Activated naive CD8-positive, alpha-beta T cell (primary cell): ENCODE data around the gene CELF2.

Experiments used
- H3K27ac Mint-ChIP-seq: one replicate; pipeline ENCODE4 v1.8.0; 2021; ENCODE audit warnings: mixed read lengths
- H3K27me3 Mint-ChIP-seq: one replicate; pipeline ENCODE4 v1.8.0; 2021; ENCODE audit warnings: mixed read lengths
- H3K36me3 Mint-ChIP-seq: one replicate; pipeline ENCODE4 v1.8.0; 2021; ENCODE audit warnings: mixed read lengths
- H3K4me1 Mint-ChIP-seq: one replicate; pipeline ENCODE4 v1.8.0; 2021; ENCODE audit warnings: low read depth, mixed read lengths
- H3K4me3 Mint-ChIP-seq: one replicate; pipeline ENCODE4 v1.8.0; 2021; ENCODE audit warnings: mild to moderate bottlenecking, mixed read lengths
- H3K9me3 Mint-ChIP-seq: one replicate; pipeline ENCODE4 v1.8.0; 2021; ENCODE audit warnings: low read depth, mixed read lengths

Gene CELF2

DNA sequence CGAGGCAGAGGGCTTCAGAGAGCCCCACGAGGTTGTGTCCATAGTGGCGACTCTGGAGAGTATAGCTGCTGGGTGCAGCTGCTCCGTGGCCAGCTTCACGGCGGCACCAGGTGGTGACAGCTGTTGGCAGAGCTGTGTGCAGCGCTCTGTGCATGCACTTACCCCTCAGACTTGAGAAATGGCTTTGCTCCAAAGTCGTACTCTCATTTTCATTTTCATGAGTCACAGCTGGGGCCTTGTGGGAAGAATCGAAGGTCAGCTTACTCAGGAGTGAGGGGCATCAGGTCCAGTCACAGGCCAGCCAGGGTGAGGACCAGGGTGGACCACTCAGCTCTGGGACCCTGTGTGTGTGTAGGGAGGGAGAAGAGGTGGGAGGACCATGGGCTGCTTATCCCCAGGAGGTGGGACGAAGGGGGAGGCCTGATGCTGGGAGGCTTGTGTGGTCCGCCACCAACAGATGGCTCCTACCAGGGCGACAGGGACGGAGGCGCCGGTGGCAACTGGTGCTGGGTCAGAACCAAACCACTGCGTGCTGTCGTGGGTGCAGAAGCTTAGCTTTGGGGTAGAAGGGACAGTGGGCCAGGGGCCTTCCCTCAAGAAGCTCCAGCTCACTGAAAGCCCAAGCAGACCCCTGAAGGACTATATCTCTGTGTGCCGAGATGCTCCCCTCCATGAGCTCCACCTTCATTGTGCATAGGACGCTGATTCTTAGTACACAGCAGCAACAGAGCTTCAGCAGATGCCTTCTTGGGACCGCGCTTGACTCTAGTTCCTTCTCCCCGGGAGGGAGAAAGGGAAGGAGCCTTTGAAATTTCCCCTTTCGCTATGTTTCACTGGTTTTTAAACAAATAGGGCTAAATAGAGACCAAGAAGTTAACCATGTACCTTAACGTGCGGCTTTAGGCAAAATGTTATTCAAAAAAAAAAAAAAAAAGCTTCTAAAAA, 225.0 kb downstream of the CELF2 start:
- H3K27ac Mint-ChIP-seq, result no peak overlapping the region
- H3K4me1 Mint-ChIP-seq, result peaks cover 59% of the 10 kb centered on the region
- peaks cover 10% of the 10 kb centered on the region for H3K36me3 Mint-ChIP-seq
- H3K27me3 Mint-ChIP-seq, result no peaks in the 10 kb centered on the region
- H3K9me3 Mint-ChIP-seq, result no peaks in the 10 kb centered on the region
- H3K4me3 Mint-ChIP-seq, result peak overlapping the region; percentile 38

DNA sequence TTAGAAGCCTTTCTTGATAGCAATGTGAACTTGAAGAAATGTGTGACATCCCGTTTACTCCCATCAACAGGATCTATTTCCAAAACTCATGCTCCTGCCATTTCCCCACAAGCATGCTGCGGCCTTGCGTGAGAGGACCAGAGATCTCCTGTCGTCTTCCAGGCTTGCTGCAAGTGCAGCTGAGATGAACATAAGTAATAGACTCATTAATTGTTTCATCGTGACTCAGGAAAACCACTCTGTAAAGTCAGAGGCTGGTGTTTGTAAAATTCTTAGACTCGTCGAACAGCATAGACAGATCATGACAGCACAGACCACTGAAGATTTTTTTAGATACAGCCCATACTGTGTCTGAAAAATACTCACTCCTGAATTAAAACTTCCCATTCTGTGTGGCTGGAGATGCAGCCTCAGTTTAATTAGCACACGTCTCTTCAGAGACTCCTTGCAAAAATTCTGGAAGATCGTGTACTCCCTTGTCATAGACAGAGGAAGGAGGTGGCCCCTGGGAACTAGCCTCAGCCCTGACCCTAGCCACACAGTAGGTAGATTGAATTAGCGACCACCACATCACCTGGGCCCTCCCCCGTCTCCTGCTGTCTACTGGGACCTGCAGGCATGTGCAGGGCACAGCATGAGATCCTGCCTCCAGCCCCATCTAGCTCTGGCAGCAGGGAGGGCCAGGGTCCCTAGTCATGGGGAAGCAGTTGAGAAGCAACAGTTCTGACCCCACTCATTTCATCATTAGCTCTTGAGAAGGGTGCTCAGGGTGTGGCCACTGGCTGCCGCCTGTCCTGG, 226.0 kb downstream of the CELF2 start:
- Mint-ChIP-seq H3K27me3 (no peaks in the 10 kb centered on the region), H3K9me3 (no peaks in the 10 kb centered on the region), H3K4me1 (peaks cover 58% of the 10 kb centered on the region), H3K4me3 (peak overlapping the region; percentile 44), H3K27ac (no peak overlapping the region), H3K36me3 (peaks cover 8% of the 10 kb centered on the region)

DNA sequence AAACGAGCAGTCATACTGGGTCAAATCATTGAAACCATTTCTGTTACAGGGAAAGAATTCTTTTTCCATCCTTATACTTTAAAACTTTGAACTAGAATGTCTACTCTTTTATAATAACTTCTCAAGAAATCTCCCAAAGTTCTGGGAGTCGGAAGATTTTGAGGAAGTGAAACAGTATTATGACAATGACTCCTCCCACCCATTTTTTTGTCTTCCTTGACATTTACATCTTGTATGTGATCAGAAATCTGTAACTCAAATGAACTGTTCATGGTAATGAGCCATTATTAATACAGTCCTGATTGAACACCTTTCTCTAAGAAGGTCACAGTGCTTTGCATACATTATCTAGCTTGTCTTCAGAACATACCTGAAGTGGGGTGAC, 227.4 kb downstream of the CELF2 start:
- H3K27me3 Mint-ChIP-seq, result no peaks in the 10 kb centered on the region
- H3K36me3 Mint-ChIP-seq, result peaks cover 8% of the 10 kb centered on the region
- H3K4me1 Mint-ChIP-seq, result peaks cover 55% of the 10 kb centered on the region
- no peak overlapping the region for H3K4me3 Mint-ChIP-seq
- no peak overlapping the region for H3K27ac Mint-ChIP-seq
- no peaks in the 10 kb centered on the region for H3K9me3 Mint-ChIP-seq

DNA sequence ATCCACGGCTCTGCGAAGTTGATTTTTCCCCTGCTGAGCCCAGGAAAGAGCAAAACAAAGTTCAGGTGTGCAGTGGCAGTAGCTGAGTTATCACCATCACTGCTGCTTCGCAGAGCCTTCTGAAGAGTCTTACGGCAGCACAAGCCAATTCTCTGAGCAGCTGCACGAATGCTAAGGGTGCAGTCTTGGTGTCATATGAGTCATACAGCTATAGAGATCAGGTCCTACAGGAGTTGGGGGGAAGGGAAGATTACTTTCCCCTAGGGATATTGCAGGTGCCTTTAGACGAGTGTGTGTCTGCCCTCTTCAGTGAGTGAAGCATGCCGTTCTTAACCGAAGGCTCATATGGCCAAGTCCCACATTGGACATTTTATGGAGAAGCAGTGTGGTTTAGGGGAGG, 227.8 kb downstream of the CELF2 start:
- Mint-ChIP-seq H3K27ac (no peak overlapping the region), H3K9me3 (no peaks in the 10 kb centered on the region), H3K36me3 (peaks cover 8% of the 10 kb centered on the region), H3K4me3 (no peak overlapping the region), H3K4me1 (peaks cover 53% of the 10 kb centered on the region), H3K27me3 (no peaks in the 10 kb centered on the region)

DNA sequence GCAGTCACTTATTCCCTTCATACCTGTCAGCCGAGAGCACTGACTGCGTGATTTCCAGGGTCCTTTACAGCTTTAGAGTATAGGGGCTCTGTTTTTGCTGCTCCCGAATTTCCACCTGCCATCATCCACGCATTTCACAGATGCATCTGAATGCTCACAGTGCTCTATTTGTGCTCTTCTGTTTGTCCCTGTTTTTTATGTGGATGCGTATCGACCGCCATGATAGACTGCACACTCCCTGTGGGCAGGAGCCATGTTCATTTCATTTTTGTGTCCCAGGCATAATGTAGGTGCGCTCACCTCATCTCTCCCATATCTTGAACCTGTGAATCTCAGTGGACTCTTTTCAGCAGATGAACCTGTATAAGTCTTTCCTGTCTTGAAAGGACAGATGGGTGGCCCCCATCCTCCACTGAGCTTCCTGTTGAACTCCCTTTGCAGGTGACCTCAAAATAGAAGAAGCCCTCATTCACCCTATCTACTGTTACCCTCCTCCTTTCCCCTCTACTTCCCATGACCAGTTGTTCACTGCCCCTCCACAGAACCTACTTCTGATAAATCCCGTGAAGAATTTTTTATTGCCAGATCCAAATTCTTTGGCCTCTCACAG, 228.4 kb downstream of the CELF2 start:
- no peak overlapping the region for H3K4me3 Mint-ChIP-seq
- no peaks in the 10 kb centered on the region for H3K27me3 Mint-ChIP-seq
- H3K27ac Mint-ChIP-seq, result no peak overlapping the region
- H3K4me1 Mint-ChIP-seq, result peaks cover 53% of the 10 kb centered on the region
- H3K9me3 Mint-ChIP-seq, result no peaks in the 10 kb centered on the region
- peaks cover 5% of the 10 kb centered on the region for H3K36me3 Mint-ChIP-seq

DNA sequence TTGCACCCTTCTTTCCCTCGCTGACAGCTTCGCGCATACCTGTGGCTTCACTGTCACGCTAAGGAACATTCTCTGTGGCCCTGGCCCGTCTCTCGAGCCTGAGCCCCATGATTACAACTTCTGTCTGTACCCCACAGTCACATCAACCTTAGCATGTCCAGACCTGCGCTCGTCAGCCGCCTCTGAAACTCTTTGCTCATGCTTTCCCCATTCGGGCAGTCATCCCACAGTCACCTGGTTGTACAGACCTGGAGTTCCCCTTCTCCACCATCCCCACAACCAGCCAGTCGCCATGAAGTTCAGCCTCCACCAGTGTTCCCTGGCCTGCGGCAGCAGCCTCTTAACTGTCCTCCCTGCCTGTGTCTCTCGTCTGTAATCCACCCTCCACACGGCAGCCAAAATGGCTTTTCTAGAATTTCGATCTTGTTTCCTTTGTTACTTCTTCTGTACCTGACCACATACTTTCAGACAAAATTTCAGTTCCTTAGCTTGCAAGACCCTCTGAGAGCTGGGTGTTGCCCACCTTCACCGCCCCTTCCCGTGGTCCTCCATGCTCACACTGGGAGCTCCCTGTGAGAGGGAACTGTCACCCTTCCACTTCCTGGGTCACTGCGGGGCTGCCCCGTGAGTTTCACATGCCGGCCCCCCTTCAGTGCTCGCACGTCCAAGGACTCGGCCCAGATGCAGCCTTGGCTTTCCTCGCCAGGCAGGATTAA, 229.2 kb downstream of the CELF2 start:
- Mint-ChIP-seq H3K27me3 (no peaks in the 10 kb centered on the region), H3K36me3 (peaks cover 5% of the 10 kb centered on the region), H3K9me3 (no peaks in the 10 kb centered on the region), H3K4me1 (peaks cover 50% of the 10 kb centered on the region), H3K4me3 (no peak overlapping the region), H3K27ac (no peak overlapping the region)

DNA sequence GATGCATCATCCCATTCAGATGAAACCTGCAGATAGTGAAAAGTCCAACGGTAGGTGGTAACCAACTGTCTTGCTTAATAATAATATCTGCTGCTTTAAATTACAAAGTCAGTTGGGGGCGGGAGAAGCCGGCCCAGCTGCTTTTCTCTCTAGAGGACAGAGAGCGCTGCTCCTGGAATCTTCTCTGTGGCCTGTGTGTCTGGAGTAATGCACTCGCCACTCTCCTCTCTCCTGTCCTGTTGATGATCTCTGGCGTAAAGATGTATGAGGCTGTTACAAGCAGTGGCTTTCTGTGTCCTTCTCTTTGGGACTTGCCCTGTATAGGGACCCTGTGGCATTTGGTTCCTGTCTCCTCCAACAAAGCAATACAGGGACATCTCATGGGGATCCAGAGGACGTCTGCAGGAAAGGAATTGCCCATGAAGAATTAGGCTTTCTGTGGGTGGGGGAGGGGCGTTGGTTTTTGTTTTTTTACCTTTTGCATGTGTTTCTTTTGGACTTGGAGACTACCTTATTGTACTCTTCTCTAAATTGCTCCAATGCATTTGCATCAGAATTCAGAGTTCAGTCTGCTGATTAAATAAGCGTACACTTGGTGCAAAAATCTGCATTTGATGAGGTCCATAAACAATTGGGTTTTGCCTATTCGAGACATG, 231.6 kb downstream of the CELF2 start:
- Mint-ChIP-seq H3K9me3 (no peaks in the 10 kb centered on the region), H3K4me1 (peaks cover 33% of the 10 kb centered on the region), H3K36me3 (peaks cover 3% of the 10 kb centered on the region), H3K27ac (peak overlapping the region; percentile 51), H3K4me3 (no peak overlapping the region), H3K27me3 (no peaks in the 10 kb centered on the region)

DNA sequence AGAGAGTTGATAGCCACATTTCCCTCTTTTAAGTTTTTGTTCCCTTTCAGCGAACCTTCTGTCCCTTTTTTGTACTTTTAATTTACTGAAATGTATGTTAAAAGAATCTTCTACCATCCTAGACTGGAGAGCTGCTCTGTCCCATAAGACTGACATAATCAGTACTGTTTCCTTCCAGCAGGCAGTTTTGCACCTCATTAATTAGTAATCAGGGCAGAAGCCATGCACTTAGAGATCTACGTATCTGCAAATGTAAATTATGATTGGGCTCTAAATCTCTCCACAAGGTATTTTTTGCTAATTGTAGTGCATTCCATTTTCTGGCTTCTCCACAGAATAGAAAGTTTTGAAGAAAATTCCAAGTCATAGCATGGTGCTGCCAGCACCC, 232.1 kb downstream of the CELF2 start:
- peaks cover 3% of the 10 kb centered on the region for H3K36me3 Mint-ChIP-seq
- peaks cover 34% of the 10 kb centered on the region for H3K4me1 Mint-ChIP-seq
- H3K9me3 Mint-ChIP-seq, result no peaks in the 10 kb centered on the region
- no peaks in the 10 kb centered on the region for H3K27me3 Mint-ChIP-seq
- peak overlapping the region; percentile 51 for H3K27ac Mint-ChIP-seq
- no peak overlapping the region for H3K4me3 Mint-ChIP-seq

DNA sequence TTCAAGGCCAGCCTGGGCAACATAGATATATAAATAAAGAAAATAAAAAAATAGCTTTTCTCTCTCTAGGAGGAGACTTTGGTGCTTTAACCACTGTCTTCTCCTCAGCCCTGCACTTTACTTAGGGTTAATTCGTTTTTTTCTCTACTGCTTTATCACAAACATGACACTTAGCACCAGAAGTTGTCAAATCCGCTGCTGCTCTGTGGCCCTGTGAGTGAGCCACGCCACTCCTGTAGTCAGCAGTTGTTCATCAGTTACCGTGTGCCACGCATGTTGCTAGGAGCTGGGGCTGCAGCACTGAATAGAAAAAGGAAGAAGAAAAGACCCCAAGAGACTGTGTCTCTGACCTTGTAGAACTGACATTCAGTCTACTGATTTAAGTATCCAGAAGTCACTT, 232.6 kb downstream of the CELF2 start:
- no peaks in the 10 kb centered on the region for H3K27me3 Mint-ChIP-seq
- no peak overlapping the region for H3K4me3 Mint-ChIP-seq
- peaks cover 3% of the 10 kb centered on the region for H3K36me3 Mint-ChIP-seq
- H3K9me3 Mint-ChIP-seq, result no peaks in the 10 kb centered on the region
- peak overlapping the region; percentile 87 for H3K27ac Mint-ChIP-seq
- H3K4me1 Mint-ChIP-seq, result peaks cover 38% of the 10 kb centered on the region

DNA sequence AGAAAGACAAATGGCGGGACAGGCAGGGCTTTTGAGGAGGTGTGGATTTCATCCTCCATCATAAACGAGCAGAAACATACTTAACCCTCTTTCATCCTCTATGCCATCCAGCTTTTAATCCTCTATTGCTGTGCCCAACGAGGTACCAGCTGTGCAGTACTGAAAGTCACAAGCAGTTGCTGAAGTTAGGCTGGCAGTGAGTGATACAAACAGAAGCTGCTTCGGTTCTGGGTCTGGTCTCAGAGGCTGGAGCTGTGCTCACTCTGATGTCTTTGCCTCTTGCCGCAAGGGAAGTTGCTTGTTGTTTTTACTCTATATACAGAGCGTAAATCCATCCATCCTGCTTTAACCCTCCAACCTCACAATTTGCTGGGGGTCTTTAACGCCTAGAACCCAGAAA, 235.2 kb downstream of the CELF2 start:
- no peak overlapping the region for H3K4me3 Mint-ChIP-seq
- no peaks in the 10 kb centered on the region for H3K27me3 Mint-ChIP-seq
- H3K9me3 Mint-ChIP-seq, result no peaks in the 10 kb centered on the region
- H3K36me3 Mint-ChIP-seq, result peaks cover 3% of the 10 kb centered on the region
- peaks cover 54% of the 10 kb centered on the region for H3K4me1 Mint-ChIP-seq
- peak overlapping the region; percentile 66 for H3K27ac Mint-ChIP-seq

DNA sequence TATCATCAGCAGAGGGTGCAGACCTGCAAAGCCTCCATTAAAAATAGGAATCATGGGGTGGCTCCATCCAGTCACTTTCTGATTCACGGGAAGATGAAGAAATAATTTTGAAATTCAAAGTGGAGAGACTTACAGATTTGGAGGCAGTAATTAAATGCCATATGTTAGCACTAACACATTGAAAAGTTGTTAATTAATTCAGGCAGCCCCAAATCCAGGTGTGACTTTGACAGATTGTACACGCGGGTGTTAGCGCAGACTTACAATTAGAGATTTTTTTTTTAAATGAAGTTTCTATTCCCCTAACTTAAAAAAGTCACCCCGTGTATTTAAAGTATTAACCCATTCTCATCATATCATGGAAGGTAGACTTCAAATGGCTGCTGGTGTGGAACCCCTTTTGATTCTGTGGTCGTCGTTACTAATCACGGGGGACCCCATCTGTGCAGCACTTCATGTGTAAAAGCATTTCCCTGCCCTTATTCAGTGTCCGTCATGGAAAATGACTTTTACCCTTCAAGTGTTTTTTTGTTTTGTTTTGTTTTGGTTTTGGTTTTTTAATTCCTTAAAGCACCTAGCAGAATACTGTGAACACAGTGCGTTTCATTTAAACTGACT, 235.8 kb downstream of the CELF2 start:
- Mint-ChIP-seq H3K27ac (peak overlapping the region; percentile 66), H3K27me3 (no peaks in the 10 kb centered on the region), H3K36me3 (peaks cover 5% of the 10 kb centered on the region), H3K4me3 (no peak overlapping the region), H3K9me3 (no peaks in the 10 kb centered on the region), H3K4me1 (peaks cover 56% of the 10 kb centered on the region)

DNA sequence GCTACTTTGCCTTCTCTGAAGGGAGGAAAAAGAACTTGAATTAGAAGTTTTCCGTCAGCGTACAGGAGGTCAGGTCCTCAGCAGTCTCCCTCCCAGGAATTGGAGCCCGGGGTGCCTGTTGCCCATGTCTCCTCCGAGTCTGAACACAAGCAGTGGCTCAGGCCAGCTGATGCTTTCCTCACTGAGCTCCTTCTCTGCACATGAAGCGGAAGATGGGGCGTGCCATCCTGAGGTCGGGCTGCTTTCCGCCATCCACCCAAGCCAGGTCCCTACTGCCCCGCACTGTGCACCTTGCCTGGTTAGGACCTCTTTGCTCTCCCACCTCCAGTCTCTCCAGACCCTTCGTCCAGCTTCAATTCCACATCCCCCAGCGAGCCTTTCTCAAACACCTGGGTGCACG, 237.5 kb downstream of the CELF2 start:
- H3K36me3 Mint-ChIP-seq, result peaks cover 7% of the 10 kb centered on the region
- no peak overlapping the region for H3K4me3 Mint-ChIP-seq
- peak overlapping the region; percentile 62 for H3K27ac Mint-ChIP-seq
- H3K4me1 Mint-ChIP-seq, result peaks cover 63% of the 10 kb centered on the region
- no peaks in the 10 kb centered on the region for H3K9me3 Mint-ChIP-seq
- no peaks in the 10 kb centered on the region for H3K27me3 Mint-ChIP-seq

DNA sequence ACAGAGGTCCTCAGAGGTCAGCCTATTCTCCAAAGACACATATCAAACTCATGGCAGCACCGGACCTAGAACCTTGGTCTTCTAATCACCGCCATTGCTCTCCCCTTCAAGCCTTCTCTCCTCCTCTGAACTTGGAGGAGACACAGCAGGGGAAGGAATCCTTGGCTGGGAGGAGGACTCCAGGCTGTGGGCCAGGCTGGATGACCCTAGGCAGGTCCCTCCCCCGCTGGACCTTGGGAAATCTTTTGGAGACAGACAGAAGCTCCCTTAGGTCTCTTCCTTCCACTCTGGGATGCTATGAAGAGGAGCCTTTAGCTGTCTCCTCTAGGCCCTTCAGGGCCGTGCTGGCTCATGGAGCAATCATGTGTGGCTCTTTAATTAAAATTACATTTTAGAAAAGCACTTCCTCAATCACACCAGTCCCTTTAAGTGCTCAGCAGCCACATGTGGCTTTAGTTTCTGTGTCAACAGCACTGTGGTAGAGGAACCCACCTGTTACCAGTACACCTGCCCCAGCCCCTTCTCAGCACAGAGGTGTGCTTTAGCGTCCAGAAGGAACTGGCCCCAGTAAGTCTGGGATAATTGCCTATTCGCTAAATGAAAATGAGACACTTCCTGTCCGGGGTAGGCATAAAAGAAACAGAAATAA, 238.2 kb downstream of the CELF2 start:
- Mint-ChIP-seq H3K4me1 (peaks cover 62% of the 10 kb centered on the region), H3K4me3 (no peak overlapping the region)

More for the DNA sequence above, 238.2 kb downstream of the CELF2 start:
- Mint-ChIP-seq H3K27me3 (no peaks in the 10 kb centered on the region), H3K36me3 (peaks cover 10% of the 10 kb centered on the region), H3K9me3 (no peaks in the 10 kb centered on the region), H3K27ac (peak overlapping the region; percentile 62)
